Tongue (tissue), 2 donors: ENCODE results near the gene SIDT2. TPM values are rescaled to one million over a fixed set of nuclear protein-coding genes. Genes with fewer than 3 reads are reported as not detected.
A peak's percentile ranks its signal among the peaks of the same experiment; 100 is the strongest.
"Not testable (repeated sequence)": the region's sequence is repeated elsewhere in the genome, so short reads cannot be mapped to it uniquely, and the experiment has no call there.

Experiments
- DNase-seq: peaks from one replicate; pipeline ENCODE4 v3.0.0-alpha.2; 2015
- total RNA-seq: library from RNA; depleted of rRNA; stranded (reverse); fragments of >200 nt; gene quantifications from one replicate; pipeline ENCODE4 v1.2.3, GENCODE V29; 2014

Gene SIDT2
- total RNA-seq, 1 donor from 2014 or later = 24.7 TPM

DNA sequence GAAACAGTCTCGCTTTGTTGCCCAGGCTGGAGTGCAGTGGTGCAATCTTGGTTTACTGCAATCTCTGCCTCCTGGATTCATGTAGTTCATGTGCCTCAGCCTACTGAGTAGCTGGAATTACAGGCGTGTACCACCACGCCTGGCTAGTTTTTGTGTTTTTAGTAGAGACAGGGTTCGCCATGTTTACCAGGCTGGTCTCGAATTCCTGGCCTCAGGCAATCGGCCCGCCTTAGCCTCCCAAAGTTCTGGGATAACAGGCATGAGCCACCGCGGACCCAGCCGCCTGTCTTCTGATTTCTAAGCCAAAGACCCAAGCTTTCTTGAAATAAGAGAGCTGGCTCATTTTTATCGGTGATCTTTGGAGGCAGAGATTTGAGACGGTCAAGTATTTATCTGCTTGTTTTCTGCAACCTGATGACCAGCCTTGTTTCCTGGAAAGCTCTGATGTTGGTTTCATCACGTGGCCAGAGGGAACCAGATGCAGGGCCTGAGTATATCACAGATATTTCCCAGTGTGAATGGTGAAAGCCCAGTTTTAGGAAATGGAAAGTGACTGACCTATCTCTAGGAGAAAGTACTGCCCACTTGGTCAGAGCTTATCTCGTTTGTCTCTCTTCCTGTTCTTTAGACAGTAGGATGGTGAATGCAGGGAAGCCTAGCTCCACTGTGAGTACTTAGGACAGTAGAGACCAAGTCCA, 5.7 kb upstream of the SIDT2 start:
- DNase-seq = no peak

GRCh38 chr11:117175104-117175503, 3.4 kb upstream of the SIDT2 start:
- peak; percentile 20 for DNase-seq

GRCh38 chr11:117175781-117176180, 2.8 kb upstream of the SIDT2 start:
- no peak for DNase-seq

DNA sequence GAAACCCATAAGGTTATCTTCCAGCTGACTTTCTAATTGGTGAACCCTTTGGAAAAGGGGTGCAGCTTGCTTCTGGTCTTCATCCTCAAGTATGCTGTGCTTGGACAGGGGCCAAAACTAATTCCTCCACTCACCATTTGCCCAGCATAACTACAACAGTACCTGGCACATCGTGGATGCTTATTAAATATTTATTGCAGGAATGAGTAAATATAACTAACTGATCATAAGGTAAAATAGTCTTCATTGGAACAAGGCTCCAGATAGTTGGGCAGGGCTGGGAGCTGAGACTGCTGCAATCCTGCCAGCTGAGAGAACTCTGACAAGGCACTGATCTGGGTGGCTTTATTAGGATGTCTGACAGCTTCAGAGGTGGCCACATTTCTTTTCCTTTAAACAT, 2.4 kb upstream of the SIDT2 start:
- DNase-seq = no peak

DNA sequence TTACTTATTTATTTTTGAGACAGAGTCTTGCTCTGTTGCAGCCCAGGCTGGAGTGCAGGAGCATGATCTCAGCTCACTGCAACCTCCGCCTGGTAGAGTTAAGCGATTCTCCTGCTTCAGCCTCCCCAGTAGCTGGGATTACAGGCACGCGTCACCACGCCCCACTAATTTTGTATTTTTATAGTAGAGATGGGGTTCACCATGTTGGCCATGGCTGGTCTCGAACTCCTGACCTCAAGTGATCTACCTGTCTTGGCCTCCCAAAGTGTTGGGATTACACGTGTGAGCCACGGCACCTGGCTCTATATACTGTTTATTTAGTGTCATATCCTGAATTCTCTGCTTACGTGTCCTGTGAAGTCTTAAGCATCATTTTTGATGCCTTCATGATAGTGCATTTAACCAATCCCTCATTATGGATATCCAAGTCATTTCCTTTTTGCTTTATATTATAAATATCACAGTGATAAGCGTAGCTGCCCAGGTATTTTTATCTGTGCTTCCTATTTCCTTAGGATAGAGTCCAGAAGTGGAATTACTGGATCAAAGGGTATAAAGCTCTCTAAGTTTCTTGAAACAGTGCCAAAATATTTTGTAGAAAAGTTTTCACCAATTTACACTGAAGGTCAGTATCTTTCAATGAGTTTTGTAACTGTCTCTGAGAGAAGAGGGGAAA, 871 bp upstream of the SIDT2 start:
- DNase-seq = no peak

DNA sequence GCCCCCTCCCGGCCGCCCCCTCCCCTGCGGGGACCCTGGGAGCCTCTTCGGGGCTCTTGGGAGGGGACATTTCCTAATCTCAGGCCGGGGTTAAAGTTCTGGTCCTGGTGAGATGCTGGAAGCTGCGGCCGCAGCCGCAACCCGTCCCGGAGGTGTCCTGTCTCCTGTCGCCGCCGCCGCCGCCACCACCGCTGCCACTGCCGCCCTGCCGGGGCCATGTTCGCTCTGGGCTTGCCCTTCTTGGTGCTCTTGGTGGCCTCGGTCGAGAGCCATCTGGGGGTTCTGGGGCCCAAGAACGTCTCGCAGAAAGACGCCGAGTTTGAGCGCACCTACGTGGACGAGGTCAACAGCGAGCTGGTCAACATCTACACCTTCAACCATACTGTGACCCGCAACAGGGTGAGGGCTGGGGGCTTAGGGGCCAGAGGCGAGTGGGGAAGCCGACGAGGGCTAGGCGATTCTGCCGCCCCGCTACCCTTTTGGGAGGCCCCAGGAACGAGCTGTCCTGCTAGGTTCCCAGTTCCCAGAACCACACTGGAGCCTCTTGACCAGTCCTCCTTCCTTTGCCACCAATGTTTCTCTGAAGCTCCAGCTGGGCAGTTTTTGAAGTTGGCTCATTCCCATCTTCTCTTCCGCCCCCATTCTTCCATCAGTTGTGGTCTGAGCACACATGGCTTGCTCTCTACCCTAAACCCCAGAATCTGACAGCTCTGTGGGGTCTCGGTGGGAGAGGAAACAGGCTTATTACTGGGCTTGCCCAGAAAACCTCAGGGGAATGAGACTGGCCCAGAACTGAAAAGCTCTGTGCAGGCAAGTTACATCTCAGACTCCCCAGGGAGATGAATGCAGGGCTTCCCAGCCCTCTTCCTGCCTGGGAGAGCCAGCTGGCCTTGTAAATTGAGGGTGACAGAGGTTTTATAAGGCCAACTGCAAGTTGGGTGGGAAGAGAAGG, 781 bp downstream of the SIDT2 start:
- peak; percentile 41 for DNase-seq

DNA sequence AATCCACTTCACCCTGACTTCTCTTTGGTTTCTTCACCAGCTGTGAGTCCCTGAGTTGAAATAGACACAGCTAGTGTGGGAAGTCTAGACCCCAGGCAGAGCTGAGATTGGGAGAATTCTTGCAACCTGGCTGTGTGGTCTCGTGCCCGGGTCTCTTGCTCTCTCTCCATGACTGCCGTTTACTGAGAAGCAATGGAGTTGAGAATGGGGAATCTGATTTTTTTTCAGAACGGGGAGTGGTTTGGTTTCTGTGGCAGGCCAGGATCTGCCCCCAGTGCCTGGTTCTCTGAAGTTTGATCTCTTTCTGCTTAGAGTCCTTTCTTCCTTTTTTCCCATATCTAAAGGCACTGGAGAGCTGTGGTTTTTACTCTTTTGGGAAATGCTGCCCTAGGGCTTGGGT, 1.5 kb downstream of the SIDT2 start:
- DNase-seq = peak; percentile 41

DNA sequence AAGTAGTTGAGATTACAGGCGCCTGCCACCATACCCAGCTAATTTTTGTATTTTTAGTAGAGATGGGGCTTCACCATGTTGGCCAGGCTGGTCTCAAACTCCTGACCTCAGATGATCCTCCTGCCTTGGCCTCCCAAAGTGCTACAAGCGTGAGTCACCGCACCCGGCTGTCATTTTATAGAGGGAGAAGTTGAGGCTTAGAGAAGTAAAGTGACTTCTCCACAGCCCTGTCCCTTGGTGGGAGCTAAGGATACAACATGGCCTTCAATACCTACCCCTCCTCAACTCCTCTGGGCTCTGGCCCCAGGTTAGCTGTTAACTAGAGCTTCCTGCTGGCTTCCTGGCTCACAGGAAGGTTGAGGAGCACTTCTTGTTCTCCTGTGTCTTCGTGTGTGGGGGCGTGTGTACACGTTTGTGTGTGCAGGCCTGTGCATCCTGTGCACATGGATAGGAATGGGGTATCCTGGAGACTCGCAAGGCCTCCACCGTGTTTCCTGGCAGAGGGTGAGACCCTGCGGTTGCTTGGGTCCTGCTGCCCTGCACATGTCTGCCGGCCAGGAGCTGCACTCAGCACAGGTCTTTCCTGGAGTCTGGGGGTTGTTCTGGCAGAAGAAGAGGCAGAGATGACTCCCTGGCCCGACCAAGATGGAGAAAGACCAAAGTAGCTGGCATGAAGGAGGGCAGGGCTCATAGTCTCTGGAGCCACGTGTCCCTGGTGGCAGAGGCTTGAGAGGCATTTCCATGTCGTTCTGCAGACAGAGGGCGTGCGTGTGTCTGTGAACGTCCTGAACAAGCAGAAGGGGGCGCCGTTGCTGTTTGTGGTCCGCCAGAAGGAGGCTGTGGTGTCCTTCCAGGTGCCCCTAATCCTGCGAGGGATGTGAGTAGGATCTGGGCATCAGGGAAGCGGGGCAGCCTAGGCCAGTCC, 2.4 kb downstream of the SIDT2 start:
- peak; percentile 65 for DNase-seq

- DNase-seq = no peak
Measured at GRCh38 chr11:117181586-117182550, 3.3 kb downstream of the SIDT2 start.

DNA sequence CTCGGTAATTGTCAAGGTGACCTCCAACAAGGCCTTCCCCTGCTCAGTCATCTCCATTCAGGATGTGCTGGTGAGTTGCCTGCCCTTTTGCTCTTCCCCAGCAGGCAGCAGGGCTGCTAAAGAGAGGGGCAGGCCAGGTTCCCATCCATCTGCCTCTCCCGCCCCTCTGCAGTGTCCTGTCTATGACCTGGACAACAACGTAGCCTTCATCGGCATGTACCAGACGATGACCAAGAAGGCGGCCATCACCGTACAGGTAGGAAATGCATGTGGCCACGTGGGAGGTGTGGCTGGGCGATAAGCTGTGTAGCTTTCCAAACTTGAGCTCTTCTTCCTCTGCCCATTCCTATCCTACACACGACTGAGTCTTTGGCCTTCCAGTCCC, 4.0 kb downstream of the SIDT2 start:
- no peak for DNase-seq

DNA sequence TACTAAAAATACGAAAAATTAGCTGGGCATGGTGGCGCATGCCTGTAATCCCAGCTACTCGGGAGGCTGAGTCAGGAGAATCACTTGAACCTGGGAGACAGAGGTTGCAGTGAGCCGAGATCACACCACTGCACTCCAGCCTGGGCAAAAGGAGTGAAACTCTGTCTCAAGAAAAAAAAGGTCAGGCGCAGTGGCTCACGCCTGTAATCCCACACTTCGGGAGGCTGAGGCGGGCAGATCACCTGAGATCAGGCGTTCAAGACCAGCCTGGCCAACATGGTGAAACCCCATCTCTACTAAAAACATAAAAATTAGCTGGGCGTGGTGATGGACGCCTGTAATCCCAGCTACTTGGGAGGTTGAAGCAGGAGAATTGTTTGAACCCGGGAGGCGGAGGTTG, 4.6 kb downstream of the SIDT2 start:
- DNase-seq = not testable (repeated sequence)

DNA sequence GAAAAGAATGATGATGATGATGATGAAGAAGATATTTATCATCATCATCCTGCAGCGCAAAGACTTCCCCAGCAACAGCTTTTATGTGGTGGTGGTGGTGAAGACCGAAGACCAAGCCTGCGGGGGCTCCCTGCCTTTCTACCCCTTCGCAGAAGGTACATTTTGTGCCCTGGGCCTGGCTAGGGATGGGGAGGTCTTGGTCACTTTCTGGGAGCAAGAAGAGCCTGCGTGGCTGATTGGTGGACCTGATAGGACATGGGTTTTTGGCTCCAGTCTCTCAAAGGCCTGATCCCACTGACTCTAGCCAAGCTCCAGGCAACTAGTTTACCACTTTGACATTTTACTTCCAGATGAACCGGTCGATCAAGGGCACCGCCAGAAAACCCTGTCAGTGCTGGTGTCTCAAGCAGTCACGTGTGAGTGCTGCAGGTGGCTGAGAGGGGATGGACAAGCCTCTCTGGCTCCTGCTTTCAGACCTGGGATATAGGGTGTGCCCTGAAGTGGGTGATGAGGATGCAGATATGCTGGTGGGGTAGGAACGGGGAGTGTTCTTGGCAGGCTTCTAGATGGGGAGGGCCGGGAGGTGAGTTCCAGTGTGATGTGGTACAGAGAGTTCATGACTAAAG, 5.3 kb downstream of the SIDT2 start:
- no peak for DNase-seq

DNA sequence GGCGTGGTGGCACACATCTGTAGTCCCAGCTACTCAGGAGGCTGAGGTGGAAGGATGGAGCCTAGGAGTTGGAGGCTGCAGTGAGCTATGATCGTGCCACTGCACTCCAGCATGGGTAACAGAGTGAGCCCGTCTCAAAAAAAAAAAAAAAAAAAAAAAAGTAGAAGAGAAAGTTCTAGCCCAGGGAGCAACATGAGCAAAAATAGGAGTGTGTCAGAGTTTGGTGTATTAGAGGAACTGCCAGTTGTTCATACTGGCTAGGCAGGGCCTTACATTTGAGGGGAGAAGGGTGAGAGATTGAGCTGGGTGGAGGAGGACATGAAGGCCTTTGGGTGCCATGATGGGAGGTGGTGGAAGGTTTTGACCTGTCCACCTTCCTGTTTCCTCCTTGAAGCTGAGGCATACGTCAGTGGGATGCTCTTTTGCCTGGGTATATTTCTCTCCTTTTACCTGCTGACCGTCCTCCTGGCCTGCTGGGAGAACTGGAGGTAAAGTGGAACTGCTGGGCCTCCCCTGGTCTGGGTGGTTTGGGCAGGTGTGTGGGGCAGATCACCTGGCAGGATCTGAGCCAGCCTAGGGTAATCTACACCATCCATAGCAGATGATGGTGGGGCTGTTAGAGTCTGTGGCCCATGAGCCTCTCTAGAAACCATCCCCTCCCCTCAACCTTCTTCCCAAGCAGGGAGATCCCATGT, 7.3 kb downstream of the SIDT2 start:
- DNase-seq = no peak

DNA sequence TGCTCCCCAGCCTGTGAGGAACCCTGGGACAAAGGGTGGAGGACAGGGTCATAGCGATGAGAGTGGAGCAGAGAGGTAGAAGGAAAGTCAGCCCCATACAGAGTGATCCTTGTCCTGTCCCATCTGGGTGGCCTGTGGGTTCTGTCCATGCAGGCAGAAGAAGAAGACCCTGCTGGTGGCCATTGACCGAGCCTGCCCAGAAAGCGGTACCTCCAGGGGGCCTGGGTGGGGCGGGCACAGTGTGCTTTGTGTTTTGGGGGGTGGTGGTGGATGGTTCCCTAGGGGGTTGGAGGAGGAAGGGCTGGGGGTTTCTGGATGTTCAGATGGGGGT, 7.9 kb downstream of the SIDT2 start:
- DNase-seq = no peak

DNA sequence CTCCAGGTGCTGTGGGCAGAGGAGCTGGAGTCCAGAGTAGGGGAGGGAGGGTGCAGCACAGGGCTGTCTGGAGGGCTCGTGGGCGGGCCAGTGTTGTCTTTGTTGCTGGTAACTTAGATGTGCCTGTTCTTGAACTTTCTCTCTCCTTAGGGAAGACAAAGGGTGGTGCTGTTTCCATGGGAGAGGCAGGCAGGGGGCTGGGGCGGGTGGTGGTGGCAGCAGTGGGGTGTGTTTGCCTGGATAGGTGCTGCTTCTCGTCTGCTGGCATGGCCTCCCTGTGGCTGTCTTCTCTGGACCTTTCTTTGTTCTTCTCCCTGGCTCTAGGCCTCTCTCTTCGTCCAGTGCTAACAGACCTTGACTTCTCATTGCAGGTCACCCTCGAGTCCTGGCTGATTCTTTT, 8.5 kb downstream of the SIDT2 start:
- DNase-seq = no peak

DNA sequence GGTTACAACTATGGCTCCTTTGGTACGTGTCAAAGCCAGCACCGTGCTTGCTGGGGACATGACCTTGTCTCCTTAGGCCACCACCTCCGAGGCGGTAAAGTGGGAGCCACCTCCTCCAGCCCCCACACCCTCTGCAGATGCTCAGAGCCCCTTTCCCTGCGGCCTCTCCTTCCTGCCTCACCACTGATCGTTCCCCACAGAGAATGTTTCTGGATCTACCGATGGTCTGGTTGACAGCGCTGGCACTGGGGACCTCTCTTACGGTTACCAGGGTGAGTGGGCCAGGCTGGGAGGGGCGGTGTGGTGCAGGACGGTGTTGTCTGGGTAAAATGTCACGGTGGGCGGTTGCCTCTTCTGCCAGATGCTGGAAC, 8.9 kb downstream of the SIDT2 start:
- DNase-seq = no peak

- DNase-seq = no peak
Measured at GRCh38 chr11:117187799-117188481, 9.4 kb downstream of the SIDT2 start.

- no peak for DNase-seq
Measured at GRCh38 chr11:117188620-117189081, 10.1 kb downstream of the SIDT2 start.
